H7 (cell line): ENCODE results near the gene PAGE4. TPM values are rescaled to one million over a fixed set of nuclear protein-coding genes. Genes with fewer than 3 reads are reported as not detected.

Source experiments
- total RNA-seq: library from RNA; depleted of rRNA; stranded (reverse); fragments of >200 nt; shearing (Covaris generic); gene quantifications from 2 replicates; pipeline ENCODE4 v1.2.3, GENCODE V29; 2014; rRNA removed

PAGE4 gene
- total RNA-seq, 1 experiment from 2014 or later: not detected

Other genes with a start within 250 kb of the PAGE4 start
- not detected in 2 replicates for gene GAGE12H, start 249.4 kb upstream of the PAGE4 start, total RNA-seq
- 0.70 TPM in 1 of 2 replicates, not detected in the other for gene GAGE2A, start 239.8 kb upstream of the PAGE4 start, total RNA-seq
- gene GAGE1, start 230.3 kb upstream of the PAGE4 start, total RNA-seq: not detected in 2 replicates
- not detected in 2 replicates for gene PAGE1, start 133.3 kb upstream of the PAGE4 start, total RNA-seq
- 2.5 and 4.1 TPM in 2 replicates for gene USP27X, start 50.2 kb downstream of the PAGE4 start, total RNA-seq
- gene CLCN5, start 93.3 kb downstream of the PAGE4 start, total RNA-seq: 7.3 and 9.3 TPM in 2 replicates